ENCODE data around the gene TMEM258. TPM values are rescaled to one million over a fixed set of nuclear protein-coding genes. Genes with fewer than 3 reads are reported as not detected.
A peak's percentile ranks its signal among the peaks of the same experiment; 100 is the strongest.

TMEM258 gene
- total and polyA plus RNA-seq, 2 of the 4 experiments (the other 2 are of a cell fraction), result 107 to 280 TPM

GRCh38 chr11:61780581-61781162, 11.7 kb downstream of the TMEM258 start:
- Histone ChIP-seq H3K9ac (ENCODE audit: low read depth, low read length) (no peak overlapping the region), H2AK5ac (ENCODE audit: low read depth, low read length) (no peak overlapping the region), H3K4me3 (ENCODE audit: insufficient read depth, low read depth, low read length) (no peak overlapping the region), H3K27ac (ENCODE audit: insufficient read depth, low read length) (no peak overlapping the region), H3K79me1 (ENCODE audit: low read depth in 1 of 2, low read length in 2 of 2) (no peaks in the 10 kb centered on the region), H3K56ac (ENCODE audit: extremely low read depth, insufficient read depth, low read length) (no peak overlapping the region), H2AK9ac (replicated peaks; ENCODE audit: low read depth, low read length, poor library complexity) (peak overlapping the region; percentile 14), H2BK5ac (ENCODE audit: low read depth, low read length, poor library complexity, severe bottlenecking) (no peak overlapping the region), H4K5ac (ENCODE audit: low read depth, low read length) (no peak overlapping the region), H3K4me2 (ENCODE audit: low read depth, low read length) (no peak overlapping the region), H3K18ac (ENCODE audit: low read depth, low read length) (no peak overlapping the region), H2BK120ac (ENCODE audit: low read depth, low read length) (no peak overlapping the region), H3K27me3 (ENCODE audit: control insufficient read depth, insufficient read depth, low read length) (no peaks in the 10 kb centered on the region), H3K9me3 (ENCODE audit: control insufficient read depth, insufficient read depth, low read length) (no peaks in the 10 kb centered on the region), H3K14ac (replicated peaks; ENCODE audit: low read depth, low read length) (no peak overlapping the region), H3K4ac (ENCODE audit: low read depth, low read length) (no peak overlapping the region), H2BK20ac (ENCODE audit: low read depth, low read length) (no peak overlapping the region), H4K8ac (ENCODE audit: low read depth in 2 of 2, low read length in 2 of 2) (no peak overlapping the region), H2AFZ (replicated peaks; ENCODE audit: low read length, poor library complexity) (no peak overlapping the region), H3K36me3 (ENCODE audit: control insufficient read depth, insufficient read depth, low read length) (peaks cover 19% of the 10 kb centered on the region), H3K23ac (ENCODE audit: low read depth, low read length) (no peak overlapping the region), H4K20me1 (ENCODE audit: insufficient read depth, low read length) (no peaks in the 10 kb centered on the region), H3K9me1 (ENCODE audit: insufficient read depth, low read length) (no peaks in the 10 kb centered on the region; the same call in 1 of the 2 replicates), H2BK15ac (ENCODE audit: low read depth, low read length) (no peak overlapping the region), H3K4me1 (ENCODE audit: control insufficient read depth, insufficient read depth, low read length) (peaks cover 3% of the 10 kb centered on the region; the same call in 1 of the 2 replicates), H4K91ac (ENCODE audit: insufficient read depth, low read depth, low read length) (no peak overlapping the region)
- intact Hi-C loops (cut with micrococcal nuclease), result no loop called here
- POLR2A ChIA-PET (ENCODE audit: unreplicated experiment), result interaction anchor here (0.6 kb wide), 1 partner anchor 794 kb away, joined by 11 read pairs; no protein-coding TSS in a partner anchor
- CTCF ChIA-PET, result interaction anchor here (0.7 kb wide), 1 partner anchor 33 kb away, joined by 3 read pairs; no protein-coding TSS in a partner anchor
- no TSS peak for BruUV-seq (replicated peaks)
- ATAC-seq (ENCODE audit: low read depth), result no peak
- WGBS, 2 experiments (ENCODE audit: extremely low coverage in 2 of 2, insufficient read length in 1 of 2), result 76% methylated on average over 3 of the region's 9 CpGs; no CpG with 5 or more reads in 1 of the 2 experiments
- in situ Hi-C loops (cut with MboI; ENCODE audit: low sequenced_read_pairs), result no loop called here
- TF ChIP-seq RFX5 (IDR thresholded peaks at IDR 0.05; ENCODE audit: low read depth, low read length), result no peak
- no peak for TF ChIP-seq RAD21 (IDR thresholded peaks at IDR 0.05; ENCODE audit: low read length)
- no peak for TF ChIP-seq SMC3 (IDR thresholded peaks at IDR 0.05; ENCODE audit: low read depth, low read length)
- no peak for TF ChIP-seq POLR2A (IDR thresholded peaks at IDR 0.05; ENCODE audit: low read depth, low read length)
- TF ChIP-seq MAFK (IDR thresholded peaks at IDR 0.05; ENCODE audit: low read depth, low read length), result no peak
- no peak for TF ChIP-seq ELK1 (IDR thresholded peaks at IDR 0.05; ENCODE audit: borderline replicate concordance, low read depth, low read length)
- TF ChIP-seq MXI1 (IDR thresholded peaks at IDR 0.05; ENCODE audit: borderline replicate concordance, low read depth, low read length), result no peak
- TF ChIP-seq CHD1 (IDR thresholded peaks at IDR 0.05; ENCODE audit: low read depth, low read length), result no peak
- no peak for TF ChIP-seq MAZ (IDR thresholded peaks at IDR 0.05; ENCODE audit: borderline replicate concordance, low read depth, low read length)
- no peak for TF ChIP-seq NFE2L2 (IDR thresholded peaks at IDR 0.05; ENCODE audit: low read depth, low read length)
- no peak for TF ChIP-seq CEBPB (IDR thresholded peaks at IDR 0.05; ENCODE audit: low read depth, low read length)
- TF ChIP-seq USF2 (IDR thresholded peaks at IDR 0.05; ENCODE audit: low read depth, low read length), result no peak
- no peak for TF ChIP-seq CTCF (conservative IDR thresholded peaks at IDR 0.05; ENCODE audit: low read depth, low read length)
- TF ChIP-seq BHLHE40 (IDR thresholded peaks at IDR 0.05; ENCODE audit: low read depth, low read length), result no peak
- no peak for DNase-seq
- dilution Hi-C loops (cut with HindIII; ENCODE audit: low sequenced_read_pairs, unreplicated experiment), result no loop called here

Measured in IMR-90 (cell line).